Transverse colon (tissue), 4 donors: Measurements from ENCODE around the gene PARVA.

ENCODE experiments used
- CTCF ChIP-seq, 5 experiments: fragments of 200-600 bp in 3 of 5; fragments of 450-650 bp in 2 of 5; sonication (generic) in 3 of 5; IDR thresholded peaks; 1 replicate in 2 of 5; 2 replicates in 3 of 5; pipeline ENCODE4 v1.5.1; 2016 to 2017; ENCODE audit warnings: antibody characterized with exemption in 5 of 5, inconsistent platforms in 3 of 5, mild to moderate bottlenecking in 2 of 5, moderate library complexity in 1 of 5
- EP300 ChIP-seq: sonication (generic); formaldehyde crosslinking; IDR thresholded peaks from one replicate; pipeline ENCODE4 v1.6.1; 2017; ENCODE audit warnings: antibody characterized with exemption, low read depth
- POLR2A ChIP-seq: fragments of 450-650 bp; IDR thresholded peaks from one replicate; pipeline ENCODE4 v1.6.1; 2016; ENCODE audit warnings: antibody characterized with exemption, mild to moderate bottlenecking, moderate library complexity
- POLR2AphosphoS5 ChIP-seq, 3 donors: sonication (generic); formaldehyde crosslinking; IDR thresholded peaks; one replicate each; pipeline ENCODE4 v1.6.1; 2016; ENCODE audit warnings: antibody characterized with exemption in 3 of 3

GRCh38 chr11:12433121-12433520 is 55.8 kb downstream of the PARVA start:
- TF ChIP-seq CTCF (IDR thresholded peaks at IDR 0.05): no peak
- no peak for TF ChIP-seq POLR2A
- TF ChIP-seq EP300: no peak
- TF ChIP-seq POLR2AphosphoS5 (IDR thresholded peaks at IDR 0.05): no peak
